Right lobe of liver (tissue), 6 donors: ENCODE measurements around the gene TPST2. TPM values are rescaled to one million over a fixed set of nuclear protein-coding genes. Genes with fewer than 3 reads are reported as not detected.
A peak's percentile ranks its signal among the peaks of the same experiment; 100 is the strongest.

ENCODE experiments used
- ATAC-seq, 4 donors: fragments of 200-7000 bp; cut with Tn5 transposase; one replicate each; pipeline ENCODE4 v1.9.1; 2020; ENCODE audit warnings: mild to moderate bottlenecking in 4 of 4, moderate library complexity in 4 of 4
- DNase-seq, 3 donors: peaks; one replicate each; pipeline ENCODE4 v3.0.0-alpha.2; 2020
- H3K27ac ChIP-seq, 3 donors: fragments of 200-600 bp; one replicate each; pipeline ENCODE4 v1.8.0; 2022
- H3K27me3 ChIP-seq, 2 donors: fragments of 200-600 bp; one replicate each; pipeline ENCODE4 v1.8.0; 2022
- H3K36me3 ChIP-seq, 4 donors: fragments of 200-600 bp; sonication (generic) in 1 of 4; one replicate each; pipeline versions ENCODE4 v1.5.1 to v1.8.0; 2017 to 2022; ENCODE audit warnings: control low read depth in 1 of 4
- H3K4me1 ChIP-seq, 4 donors: fragments of 200-600 bp; sonication (generic) in 1 of 4; one replicate each; pipeline versions ENCODE4 v1.5.1 to v1.8.0; 2017 to 2022; ENCODE audit warnings: control low read depth in 1 of 4
- H3K4me3 ChIP-seq, 3 donors: fragments of 200-600 bp; one replicate each; pipeline ENCODE4 v1.8.0; 2022
- H3K9me3 ChIP-seq, 4 donors: fragments of 200-600 bp; sonication (generic) in 1 of 4; one replicate each; pipeline versions ENCODE4 v1.5.1 to v1.8.0; 2017 to 2022; ENCODE audit warnings: control low read depth in 1 of 4
- CTCF ChIP-seq, 4 donors: fragments of 200-600 bp in 3 of 4; fragments of 450-650 bp in 1 of 4; IDR thresholded peaks; one replicate each; pipeline versions ENCODE4 v1.5.1 to v1.8.0; 2016 to 2022; ENCODE audit warnings: antibody characterized with exemption in 4 of 4, mild to moderate bottlenecking in 2 of 4
- POLR2A ChIP-seq: fragments of 450-650 bp; IDR thresholded peaks from one replicate; pipeline ENCODE4 v1.6.1; 2017; ENCODE audit warnings: antibody characterized with exemption, mild to moderate bottlenecking
- WGBS: methylation state at CpG from one replicate; pipeline ENCODE4 v1.1.6; 2018; ENCODE audit warnings: low coverage, low lambda C conversion rate; ENCODE audit not compliant: insufficient coverage; ENCODE audit errors: missing lambda C conversion rate; 5-methylcytosine and 5-hydroxymethylcytosine counted together
- intact Hi-C, 2 donors: fragments of 100-400 bp; cut with DNase I; formaldehyde crosslinking; loops; one replicate each; pipeline versions ENCODE4 v1.11.2 to v1.14.1; 2022
- total RNA-seq, 6 experiments: library from RNA; depleted of rRNA in 2 of 6; stranded (reverse); fragments of >200 nt in 2 of 6; fragmentation: NEBNext Ultra II Directional in 3 of 6; extraction: Animal tissue kit (Norgen Biotek cat#: 25700) in 3 of 6; gene quantifications; one replicate each; pipeline versions ENCODE4 v1.1.0 to v1.2.4, GENCODE V29; 2016 to 2023
- donor health status: DM: no; HTN: yes; CAD: no.
- donor health status: DM: no; HTN: no; CAD: no.
- donor health status: DM: no; HTN: no; CAD: no.
- donor health status: DM: no; HTN: yes; CAD: no.
- donor health status: DM: no; HTN: yes; CAD: no.

TPST2 gene
- total RNA-seq, 6 experiments from 2014 or later = 53.2 to 117 (median 66.9) TPM

- Histone ChIP-seq H3K36me3 (peaks cover 0 to 10% (median 1%) of the 10 kb centered on the region in 4 donors), H3K9me3 (no peaks in the 10 kb centered on the region), H3K27ac (no peak overlapping the region), H3K4me1 (peaks cover 0 to 44% (median 17%) of the 10 kb centered on the region in 4 donors), H3K4me3 (no peak overlapping the region), H3K27me3 (no peaks in the 10 kb centered on the region)
- intact Hi-C loops = no loop called here
- TF ChIP-seq CTCF (IDR thresholded peaks at IDR 0.05) = no peak
- no peak for TF ChIP-seq POLR2A
- WGBS = 90% methylated on average over 12 of the region's 12 CpGs
- DNase-seq (no peak), ATAC-seq (no peak)
These were observed 75.3 kb downstream of the TPST2 start for GRCh38 chr22:26514419-26515161.

- no peak overlapping the region for H3K4me3 ChIP-seq
- intact Hi-C loops = no loop called here
These were observed 76.1 kb downstream of the TPST2 start for GRCh38 chr22:26513838-26514237.

GRCh38 chr22:26512149-26512793 lies 77.7 kb downstream of the TPST2 start, which contains the start of gene TFIP11:
TFIP11 (minus strand) TSS chr22:26512473; CDS start chr22:26510272, 2,201 bp downstream.
- DNase-seq = peak; percentile 95 to 96 (median 96)
- Histone ChIP-seq H3K4me1 (peaks cover 0 to 34% (median 10%) of the 10 kb centered on the region in 4 donors), H3K27me3 (no peaks in the 10 kb centered on the region), H3K4me3 (peak within 1 kb of the TSS; percentile 74 to 90 (median 74)), H3K36me3 (peaks cover 0 to 32% (median 14%) of the 10 kb centered on the region in 4 donors), H3K27ac (peak within 1 kb of the TSS; percentile 7 to 41 (median 32)), H3K9me3 (no peaks in the 10 kb centered on the region)
- peak; percentile 96 to 99 (median 97) for ATAC-seq
- intact Hi-C loops = no loop called here
- no peak for TF ChIP-seq CTCF (IDR thresholded peaks at IDR 0.05)
- TF ChIP-seq POLR2A = peak; percentile 60
- under 1% methylated on average over 23 of the region's 40 CpGs for WGBS

More at GRCh38 chr22:26513838-26514237, 76.1 kb downstream of the TPST2 start:
- TF ChIP-seq CTCF (IDR thresholded peaks at IDR 0.05) = no peak
- TF ChIP-seq POLR2A = no peak
- ATAC-seq = no peak
- WGBS = 25% methylated on average over 1 of the region's 1 CpG
- DNase-seq = no peak
- no peaks in the 10 kb centered on the region for H3K27me3 ChIP-seq
- peaks cover 0 to 18% (median 6%) of the 10 kb centered on the region in 4 donors for H3K36me3 ChIP-seq
- peaks cover 0 to 44% (median 16%) of the 10 kb centered on the region in 4 donors for H3K4me1 ChIP-seq
- no peaks in the 10 kb centered on the region for H3K9me3 ChIP-seq
- no peak overlapping the region for H3K27ac ChIP-seq

GRCh38 chr22:26508148-26508547 lies 81.8 kb downstream of the TPST2 start:
- Histone ChIP-seq H3K36me3 (peaks cover 0 to 74% (median 33%) of the 10 kb centered on the region in 4 donors), H3K4me3 (no peak overlapping the region), H3K4me1 (peaks cover 0 to 17% (median 9%) of the 10 kb centered on the region in 4 donors), H3K27me3 (no peaks in the 10 kb centered on the region), H3K9me3 (no peaks in the 10 kb centered on the region), H3K27ac (no peak overlapping the region)
- ATAC-seq (no peak), DNase-seq (no peak)
- no peak for TF ChIP-seq CTCF (IDR thresholded peaks at IDR 0.05)
- intact Hi-C loops = no loop called here
